RWPE2 (cell line): Measurements from ENCODE around the gene YJEFN3.

ENCODE experiments used
- ATAC-seq: fragments of 200-7000 bp; cut with Tn5 transposase; 3 replicates; pipeline ENCODE4 v1.9.1; 2021; ENCODE audit warnings: low read depth
- DNase-seq: peaks from one replicate; pipeline ENCODE4 v3.0.0-alpha.2; 2020; ENCODE audit warnings: low spot score
- H3K27ac ChIP-seq: fragments of 450-650 bp; 2 replicates; pipeline ENCODE4 v1.5.1; 2017; ENCODE audit warnings: mild to moderate bottlenecking; ENCODE audit not compliant: poor library complexity, severe bottlenecking
- H3K27me3 ChIP-seq: fragments of 250-450 bp; sonication (Bioruptor Pico); 2 replicates; pipeline ENCODE4 v1.5.1; 2021; ENCODE audit warnings: mild to moderate bottlenecking, moderate library complexity; ENCODE audit not compliant: insufficient read depth, poor library complexity, severe bottlenecking
- H3K36me3 ChIP-seq: fragments of 250-450 bp; sonication (Bioruptor Pico); 2 replicates; pipeline ENCODE4 v1.5.1; 2020; ENCODE audit warnings: low read depth, mild to moderate bottlenecking, moderate library complexity
- H3K4me1 ChIP-seq: fragments of 250-450 bp; sonication (Bioruptor Pico); 2 replicates; pipeline ENCODE4 v1.5.1; 2021; ENCODE audit warnings: mild to moderate bottlenecking, moderate library complexity; ENCODE audit not compliant: insufficient read depth, poor library complexity, severe bottlenecking
- H3K4me3 ChIP-seq: fragments of 250-450 bp; sonication (Bioruptor Pico); 2 replicates; pipeline ENCODE4 v1.5.1; 2021; ENCODE audit warnings: mild to moderate bottlenecking, moderate library complexity; ENCODE audit not compliant: severe bottlenecking
- H3K9me3 ChIP-seq: fragments of 250-450 bp; sonication (Bioruptor Pico); 2 replicates; pipeline ENCODE4 v1.5.1; 2021; ENCODE audit warnings: mild to moderate bottlenecking, moderate library complexity; ENCODE audit not compliant: severe bottlenecking
- CTCF ChIP-seq: fragments of 450-650 bp; IDR thresholded peaks from one replicate; pipeline ENCODE4 v1.5.1; 2017; ENCODE audit warnings: mild to moderate bottlenecking, moderate library complexity; ENCODE audit not compliant: poor library complexity, severe bottlenecking

YJEFN3 gene

GRCh38 chr19:19523177-19523576 lies 5.5 kb upstream of the YJEFN3 start:
- Histone ChIP-seq H3K27me3 (no peaks in the 10 kb centered on the region), H3K9me3 (no peaks in the 10 kb centered on the region), H3K4me1 (no peaks in the 10 kb centered on the region), H3K27ac (no peak overlapping the region), H3K36me3 (peaks cover 35% of the 10 kb centered on the region), H3K4me3 (no peak overlapping the region)
- TF ChIP-seq CTCF = no peak
- DNase-seq (no peak), ATAC-seq (no peak)

- H3K27ac ChIP-seq = no peak overlapping the region
- no peak for TF ChIP-seq CTCF
- no peaks in the 10 kb centered on the region for H3K9me3 ChIP-seq
- DNase-seq (no peak), ATAC-seq (no peak)
- H3K4me1 ChIP-seq = no peaks in the 10 kb centered on the region
- H3K36me3 ChIP-seq = peaks cover 35% of the 10 kb centered on the region
- H3K4me3 ChIP-seq = no peak overlapping the region
- no peaks in the 10 kb centered on the region for H3K27me3 ChIP-seq
These were observed 4.7 kb upstream of the YJEFN3 start for GRCh38 chr19:19524053-19524452.

- peak; percentile 61 for DNase-seq
- no peak for TF ChIP-seq CTCF
- Histone ChIP-seq H3K27ac (no peak overlapping the region), H3K36me3 (peaks cover 26% of the 10 kb centered on the region), H3K27me3 (no peaks in the 10 kb centered on the region), H3K4me1 (no peaks in the 10 kb centered on the region), H3K4me3 (no peak overlapping the region), H3K9me3 (no peaks in the 10 kb centered on the region)
- no peak for ATAC-seq
These were observed 2.9 kb upstream of the YJEFN3 start for GRCh38 chr19:19525611-19526380.

GRCh38 chr19:19526581-19527370 lies 1.9 kb upstream of the YJEFN3 start:
- Histone ChIP-seq H3K27ac (no peak overlapping the region), H3K27me3 (no peaks in the 10 kb centered on the region), H3K4me1 (no peaks in the 10 kb centered on the region), H3K9me3 (no peaks in the 10 kb centered on the region), H3K36me3 (peaks cover 18% of the 10 kb centered on the region), H3K4me3 (no peak overlapping the region)
- peak; percentile 60 for DNase-seq
- no peak for TF ChIP-seq CTCF
- ATAC-seq = no peak

- Histone ChIP-seq H3K4me3 (no peak overlapping the region), H3K9me3 (no peaks in the 10 kb centered on the region), H3K27me3 (no peaks in the 10 kb centered on the region), H3K36me3 (peaks cover 18% of the 10 kb centered on the region), H3K4me1 (no peaks in the 10 kb centered on the region), H3K27ac (no peak overlapping the region)
- no peak for DNase-seq
- no peak for ATAC-seq
- no peak for TF ChIP-seq CTCF
These were observed 1.4 kb upstream of the YJEFN3 start for GRCh38 chr19:19527371-19527656.
